Esophagus muscularis mucosa (tissue), 4 donors: Measurements from ENCODE around the gene AHSG. TPM values are rescaled to one million over a fixed set of nuclear protein-coding genes. Genes with fewer than 3 reads are reported as not detected.

Source experiments
- DNase-seq: peaks from one replicate; pipeline ENCODE4 v3.0.0-alpha.2; 2017; ENCODE audit errors: extremely low spot score
- H3K27ac ChIP-seq, 4 donors: fragments of 200-600 bp; sonication (generic); replicated peaks in 1 of 4; 1 replicate in 3 of 4; 2 replicates in 1 of 4; pipeline ENCODE4 v1.5.1; 2016 to 2019; ENCODE audit warnings: mild to moderate bottlenecking in 1 of 4
- H3K27me3 ChIP-seq, 4 donors: fragments of 200-600 bp; sonication (generic); one replicate each; pipeline versions ENCODE4 v1.5.1 to v1.6.0; 2016 to 2019
- H3K36me3 ChIP-seq, 4 donors: fragments of 200-600 bp; sonication (generic); one replicate each; pipeline ENCODE4 v1.5.1; 2016 to 2019
- H3K4me1 ChIP-seq, 4 donors: fragments of 200-600 bp; sonication (generic); one replicate each; pipeline ENCODE4 v1.5.1; 2016 to 2019
- H3K4me3 ChIP-seq, 4 donors: fragments of 200-600 bp; sonication (generic); 1 replicate in 2 of 4; 2 replicates in 2 of 4; pipeline ENCODE4 v1.5.1; 2016 to 2019; ENCODE audit warnings: mild to moderate bottlenecking in 4 of 4, moderate library complexity in 1 of 4
- H3K9me3 ChIP-seq, 4 donors: fragments of 200-600 bp; sonication (generic); 1 replicate in 3 of 4; 2 replicates in 1 of 4; pipeline ENCODE4 v1.5.1; 2016 to 2019
- EP300 ChIP-seq: sonication (generic); formaldehyde crosslinking; IDR thresholded peaks from one replicate; pipeline ENCODE4 v1.6.1; 2017; ENCODE audit warnings: antibody characterized with exemption
- POLR2A ChIP-seq: fragments of 450-650 bp; IDR thresholded peaks from one replicate; pipeline ENCODE4 v1.6.1; 2017; ENCODE audit warnings: antibody characterized with exemption, moderate library complexity, mild to moderate bottlenecking, low read depth
- POLR2AphosphoS5 ChIP-seq, 2 donors: sonication (generic); formaldehyde crosslinking; IDR thresholded peaks; one replicate each; pipeline ENCODE4 v1.6.1; 2017; ENCODE audit warnings: antibody characterized with exemption in 2 of 2
- WGBS: methylation state at CpG from one replicate; pipeline ENCODE4 v1.1.5; 2018; 5-methylcytosine and 5-hydroxymethylcytosine counted together
- intact Hi-C: fragments of 100-400 bp; cut with DNase I; formaldehyde crosslinking; loops from one replicate; pipeline ENCODE4 v1.15.1; 2023
- total RNA-seq, 4 donors: library from RNA; depleted of rRNA; stranded (reverse); fragments of >200 nt; gene quantifications; one replicate each; pipeline versions ENCODE4 v1.1.0 to v1.2.1, GENCODE V29; 2016
- TF ChIP-seq, protein P1 (sequence below), 3 experiments: fragments of 200-600 bp in 2 of 3; fragments of 450-650 bp in 1 of 3; sonication (generic) in 2 of 3; IDR thresholded peaks; one replicate each; pipeline ENCODE4 v1.5.1; 2017 to 2019; ENCODE audit warnings: antibody characterized with exemption in 3 of 3, mild to moderate bottlenecking in 2 of 3, moderate library complexity in 1 of 3

AHSG gene
- total RNA-seq, 4 donors from 2014 or later = not detected

DNA sequence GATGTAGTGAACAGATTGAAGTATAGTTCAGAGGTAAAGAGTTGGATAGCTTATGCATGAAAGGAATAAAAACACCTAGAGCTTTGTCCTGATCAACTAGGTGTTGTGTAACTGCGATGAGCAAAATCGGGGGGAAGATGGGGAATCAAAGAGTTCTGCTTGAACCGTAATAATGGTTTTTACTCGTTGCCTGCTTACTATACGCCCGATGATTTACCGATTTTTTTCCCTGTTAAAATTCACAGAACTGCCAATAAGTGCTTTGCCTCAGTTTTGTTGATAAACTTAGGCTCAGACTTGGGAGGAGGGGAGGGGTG lies 43.1 kb upstream of the AHSG start:
- no peak for TF ChIP-seq EP300
- TF ChIP-seq, protein P1, sequence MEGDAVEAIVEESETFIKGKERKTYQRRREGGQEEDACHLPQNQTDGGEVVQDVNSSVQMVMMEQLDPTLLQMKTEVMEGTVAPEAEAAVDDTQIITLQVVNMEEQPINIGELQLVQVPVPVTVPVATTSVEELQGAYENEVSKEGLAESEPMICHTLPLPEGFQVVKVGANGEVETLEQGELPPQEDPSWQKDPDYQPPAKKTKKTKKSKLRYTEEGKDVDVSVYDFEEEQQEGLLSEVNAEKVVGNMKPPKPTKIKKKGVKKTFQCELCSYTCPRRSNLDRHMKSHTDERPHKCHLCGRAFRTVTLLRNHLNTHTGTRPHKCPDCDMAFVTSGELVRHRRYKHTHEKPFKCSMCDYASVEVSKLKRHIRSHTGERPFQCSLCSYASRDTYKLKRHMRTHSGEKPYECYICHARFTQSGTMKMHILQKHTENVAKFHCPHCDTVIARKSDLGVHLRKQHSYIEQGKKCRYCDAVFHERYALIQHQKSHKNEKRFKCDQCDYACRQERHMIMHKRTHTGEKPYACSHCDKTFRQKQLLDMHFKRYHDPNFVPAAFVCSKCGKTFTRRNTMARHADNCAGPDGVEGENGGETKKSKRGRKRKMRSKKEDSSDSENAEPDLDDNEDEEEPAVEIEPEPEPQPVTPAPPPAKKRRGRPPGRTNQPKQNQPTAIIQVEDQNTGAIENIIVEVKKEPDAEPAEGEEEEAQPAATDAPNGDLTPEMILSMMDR (IDR thresholded peaks at IDR 0.05) = no peak
- no peak for TF ChIP-seq POLR2A
- no peak for TF ChIP-seq POLR2AphosphoS5 (IDR thresholded peaks at IDR 0.05)
- no peak for DNase-seq
- no peaks in the 10 kb centered on the region for H3K27me3 ChIP-seq
- H3K36me3 ChIP-seq = peaks cover 0 to 25% (median 18%) of the 10 kb centered on the region in 4 donors
- peaks cover 31 to 60% (median 42%) of the 10 kb centered on the region in 4 donors for H3K4me1 ChIP-seq
- H3K4me3 ChIP-seq = peak overlapping the region; percentile 69 to 97 (median 91)
- H3K9me3 ChIP-seq = no peaks in the 10 kb centered on the region
- 13% methylated on average over 7 of the region's 7 CpGs for WGBS
- intact Hi-C loops = no loop called here
- H3K27ac ChIP-seq = peak overlapping the region; percentile 59 to 98 (median 73)

DNA sequence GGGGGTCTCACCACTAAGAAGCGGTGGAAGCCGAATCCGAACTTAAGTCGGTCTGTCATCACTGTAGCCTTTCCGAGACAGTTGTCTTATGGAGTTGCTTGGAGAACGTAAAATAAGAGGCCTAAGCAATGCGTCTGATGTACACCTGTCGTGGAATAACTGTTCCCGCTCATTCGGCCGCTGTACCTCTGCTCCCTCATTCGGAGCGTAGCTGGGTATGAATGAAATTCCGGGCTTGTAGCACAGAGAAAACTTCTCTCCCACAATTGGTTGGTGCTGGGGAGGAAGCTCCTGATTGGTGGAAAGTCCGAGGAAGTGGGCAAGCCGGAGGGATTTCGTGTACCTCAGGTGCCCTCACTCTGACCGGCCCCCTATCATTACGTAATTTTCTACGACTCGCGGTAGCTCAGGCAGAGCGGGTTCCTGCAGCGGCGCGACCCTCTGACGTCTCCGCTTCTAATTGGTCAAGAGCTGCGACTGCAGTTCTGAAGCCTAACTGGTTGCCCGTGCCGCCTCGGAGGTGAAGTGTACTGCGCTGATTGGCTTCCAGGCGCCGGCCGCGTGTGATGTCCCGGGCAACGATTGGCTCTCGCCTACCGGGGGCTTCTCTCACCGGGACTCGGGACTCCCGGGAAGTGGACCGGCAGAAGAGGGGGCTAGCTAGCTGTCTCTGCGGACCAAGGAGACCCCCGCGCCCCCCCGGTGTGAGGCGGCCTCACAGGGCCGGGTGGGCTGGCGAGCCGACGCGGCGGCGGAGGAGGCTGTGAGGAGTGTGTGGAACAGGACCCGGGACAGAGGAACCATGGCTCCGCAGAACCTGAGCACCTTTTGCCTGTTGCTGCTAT lies 42.5 kb upstream of the AHSG start, which contains the start of gene DNAJB11:
TSS of gene DNAJB11 (plus strand) at position 625 of the 845 bp plus-strand sequence. CDS start at position 803, 178 bp downstream.
- 0% methylated on average over 35 of the region's 59 CpGs for WGBS
- no peaks in the 10 kb centered on the region for H3K9me3 ChIP-seq
- peak within 1 kb of the TSS; percentile 69 to 97 (median 91) for H3K4me3 ChIP-seq
- H3K36me3 ChIP-seq = peaks cover 0 to 28% (median 21%) of the 10 kb centered on the region in 4 donors
- DNase-seq = peak; percentile 100
- peak within 1 kb of the TSS; percentile 90 to 98 (median 92) for H3K27ac ChIP-seq
- intact Hi-C loops = no loop called here
- no peaks in the 10 kb centered on the region for H3K27me3 ChIP-seq
- H3K4me1 ChIP-seq = peaks cover 31 to 55% (median 40%) of the 10 kb centered on the region in 4 donors
- TF ChIP-seq POLR2A (peak; percentile 56), POLR2AphosphoS5 (IDR thresholded peaks at IDR 0.05) (peak; percentile 92 to 95), EP300 (no peak)
- TF ChIP-seq, protein P1 (IDR thresholded peaks at IDR 0.05) = peak in 1 of 3 experiments; percentile 31

DNA sequence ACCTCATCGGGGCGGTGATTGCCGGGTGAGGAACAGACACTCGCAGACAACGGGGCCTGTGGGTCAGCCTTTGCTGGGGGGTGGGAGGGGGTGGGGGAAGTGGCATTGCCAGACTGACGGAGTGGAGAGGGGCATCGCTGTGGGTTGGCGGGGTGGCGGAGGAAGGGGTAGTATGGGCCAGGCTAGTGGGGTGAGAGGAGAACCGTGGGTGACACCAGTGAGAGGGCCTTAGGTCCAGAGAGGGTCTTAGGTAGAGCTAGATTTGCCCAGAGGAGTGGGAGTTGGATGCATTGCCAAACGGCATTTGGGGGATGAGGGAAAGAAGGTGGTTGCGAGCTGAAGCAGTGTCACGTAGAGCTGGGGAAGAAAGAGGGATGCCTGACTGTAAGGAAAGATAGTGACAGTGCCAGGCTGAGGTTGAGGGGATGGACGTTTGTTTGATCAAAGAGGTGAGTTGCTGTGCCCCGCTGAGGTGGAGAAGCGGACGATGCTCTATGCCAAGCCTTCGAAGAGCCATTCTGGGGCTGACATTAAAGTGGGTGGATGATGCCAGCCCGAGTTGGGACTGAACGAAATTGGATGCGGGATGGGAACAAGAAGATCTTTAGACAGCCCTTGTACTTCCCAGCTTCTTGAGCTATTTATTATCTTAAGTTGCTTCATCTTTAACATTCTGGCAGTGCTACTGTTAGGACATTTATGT lies 41.8 kb upstream of the AHSG start:
- Histone ChIP-seq H3K4me1 (peaks cover 28 to 48% (median 35%) of the 10 kb centered on the region in 4 donors), H3K27me3 (no peaks in the 10 kb centered on the region), H3K27ac (peak overlapping the region; percentile 90 to 98 (median 92)), H3K4me3 (peak overlapping the region; percentile 69 to 97 (median 91)), H3K36me3 (peaks cover 4 to 36% (median 27%) of the 10 kb centered on the region in 4 donors), H3K9me3 (no peaks in the 10 kb centered on the region)
- no peak for DNase-seq
- TF ChIP-seq POLR2A (no peak), POLR2AphosphoS5 (IDR thresholded peaks at IDR 0.05) (no peak), EP300 (no peak)
- TF ChIP-seq, protein P1 (IDR thresholded peaks at IDR 0.05) = no peak
- intact Hi-C loops = no loop called here
- WGBS = 12% methylated on average over 18 of the region's 21 CpGs

DNA sequence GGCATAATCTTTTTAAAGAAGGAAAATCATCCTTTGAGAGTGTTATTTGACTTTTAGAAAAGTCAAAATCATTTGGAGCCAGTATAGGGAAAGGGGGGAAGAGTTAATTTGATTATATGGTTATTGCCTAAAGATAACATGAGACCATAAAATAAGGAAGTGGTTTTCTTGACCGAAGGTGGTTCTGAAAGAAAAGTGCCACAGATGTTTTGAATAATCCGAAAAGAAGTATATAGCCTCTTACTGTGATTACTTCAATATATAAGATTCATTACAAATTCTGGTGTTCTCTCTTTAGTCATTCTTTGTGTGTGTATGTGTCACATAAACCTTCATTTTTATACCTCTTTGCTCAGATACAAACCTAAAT lies 41.2 kb upstream of the AHSG start:
- intact Hi-C loops = no loop called here
- no peaks in the 10 kb centered on the region for H3K9me3 ChIP-seq
- peaks cover 23 to 42% (median 30%) of the 10 kb centered on the region in 4 donors for H3K4me1 ChIP-seq
- TF ChIP-seq EP300 (no peak), POLR2AphosphoS5 (IDR thresholded peaks at IDR 0.05) (no peak), POLR2A (no peak)
- TF ChIP-seq, protein P1 (IDR thresholded peaks at IDR 0.05) = no peak
- H3K4me3 ChIP-seq = peak overlapping the region; percentile 69 to 97 (median 91)
- DNase-seq = no peak
- H3K27me3 ChIP-seq = no peaks in the 10 kb centered on the region
- 74% methylated on average over 2 of the region's 2 CpGs for WGBS
- no peak overlapping the region for H3K27ac ChIP-seq
- peaks cover 8 to 41% (median 33%) of the 10 kb centered on the region in 4 donors for H3K36me3 ChIP-seq
